GM23338 (cell line): Measurements from ENCODE around the gene GPR39. TPM values are rescaled to one million over a fixed set of nuclear protein-coding genes. Genes with fewer than 3 reads are reported as not detected.
A peak's percentile ranks its signal among the peaks of the same experiment; 100 is the strongest.

Source experiments
- ATAC-seq: fragments of 200-7000 bp; cut with Tn5 transposase; 3 replicates; pipeline ENCODE4 v1.9.1; 2020
- DNase-seq: peaks from one replicate; pipeline ENCODE4 v3.0.0-alpha.2; 2015; ENCODE audit warnings: low spot score
- H2AFZ ChIP-seq: fragments of 200-600 bp; sonication (generic); 2 replicates; pipeline ENCODE4 v1.8.0; 2016; ENCODE audit warnings: antibody characterized with exemption, mild to moderate bottlenecking, moderate library complexity
- H3F3A ChIP-seq: fragments of 200-600 bp; sonication (generic); replicated peaks from 2 replicates; pipeline ENCODE4 v1.8.0; 2017; ENCODE audit warnings: antibody characterized with exemption, mixed run types, low read depth
- H3K27ac ChIP-seq: fragments of 200-600 bp; sonication (generic); 2 replicates; pipeline ENCODE4 v1.6.1; 2016; ENCODE audit warnings: low read depth
- H3K27me3 ChIP-seq: fragments of 200-600 bp; sonication (generic); 2 replicates; pipeline ENCODE4 v1.8.0; 2016; ENCODE audit warnings: mild to moderate bottlenecking, mixed run types, moderate library complexity; ENCODE audit not compliant: insufficient read depth
- H3K36me3 ChIP-seq: fragments of 200-600 bp; sonication (generic); 2 replicates; pipeline ENCODE4 v1.8.0; 2016; ENCODE audit warnings: mild to moderate bottlenecking; ENCODE audit not compliant: insufficient read depth
- H3K4me1 ChIP-seq: fragments of 200-600 bp; sonication (generic); 2 replicates; pipeline ENCODE4 v1.8.0; 2016; ENCODE audit warnings: mild to moderate bottlenecking, moderate library complexity; ENCODE audit not compliant: insufficient read depth
- H3K4me2 ChIP-seq: fragments of 200-600 bp; sonication (generic); 2 replicates; pipeline ENCODE4 v1.7.1; 2017; ENCODE audit warnings: mixed run types
- H3K4me3 ChIP-seq: fragments of 200-600 bp; sonication (generic); 2 replicates; pipeline ENCODE4 v1.6.1; 2016; ENCODE audit warnings: mixed run types
- H3K79me2 ChIP-seq: fragments of 200-600 bp; sonication (generic); replicated peaks from 2 replicates; pipeline ENCODE4 v1.8.0; 2017; ENCODE audit warnings: mild to moderate bottlenecking; ENCODE audit not compliant: insufficient read depth
- H3K9me2 ChIP-seq: fragments of 200-600 bp; sonication (generic); 2 replicates; pipeline ENCODE4 v1.8.0; 2017; ENCODE audit not compliant: insufficient read depth
- H4K20me1 ChIP-seq: fragments of 200-600 bp; sonication (generic); replicated peaks from 2 replicates; pipeline ENCODE4 v1.8.0; 2017; ENCODE audit warnings: mild to moderate bottlenecking; ENCODE audit not compliant: insufficient read depth
- H3K27ac Mint-ChIP-seq: 2 replicates; pipeline ENCODE4 v1.8.0; 2020; ENCODE audit warnings: inconsistent platforms, mild to moderate bottlenecking, moderate library complexity, mixed read lengths
- H3K27me3 Mint-ChIP-seq: 3 replicates; pipeline ENCODE4 v1.8.0; 2022; ENCODE audit warnings: low read depth, mild to moderate bottlenecking, moderate library complexity, mixed read lengths, inconsistent platforms; ENCODE audit not compliant: insufficient read depth, poor library complexity
- H3K36me3 Mint-ChIP-seq: 3 replicates; pipeline ENCODE4 v1.8.0; 2021; ENCODE audit warnings: low read depth, mild to moderate bottlenecking, inconsistent platforms, moderate library complexity, mixed read lengths
- H3K4me1 Mint-ChIP-seq: 3 replicates; pipeline ENCODE4 v1.8.0; 2020; ENCODE audit warnings: mild to moderate bottlenecking, inconsistent platforms, mixed read lengths
- H3K4me3 Mint-ChIP-seq: 3 replicates; pipeline ENCODE4 v1.8.0; 2021; ENCODE audit warnings: moderate library complexity, mild to moderate bottlenecking, inconsistent platforms, mixed read lengths
- H3K9me3 Mint-ChIP-seq: 3 replicates; pipeline ENCODE4 v1.8.0; 2020; ENCODE audit warnings: moderate library complexity, mild to moderate bottlenecking, inconsistent platforms, mixed read lengths
- CREB1 ChIP-seq: fragments of 250-450 bp; sonication (Bioruptor Pico); IDR thresholded peaks from 2 replicates; pipeline ENCODE4 v1.5.0; 2020; ENCODE audit warnings: low read depth, mild to moderate bottlenecking, moderate library complexity
- CTCF ChIP-seq, 2 experiments: fragments of 200-600 bp in 1 of 2; sonication (generic) in 1 of 2; conservative IDR thresholded peaks; 2 replicates each; pipeline versions ENCODE4 v1.5.1 to v1.6.1; 2016 to 2017; ENCODE audit warnings: antibody characterized with exemption in 2 of 2, low read depth in 2 of 2, mild to moderate bottlenecking in 2 of 2, moderate library complexity in 1 of 2
- ETS1 ChIP-seq: IDR thresholded peaks from 2 replicates; pipeline ENCODE4 v1.6.1; 2016; ENCODE audit warnings: antibody characterized with exemption
- EZH2 ChIP-seq: fragments of 200-600 bp; sonication (generic); IDR thresholded peaks from one replicate; pipeline ENCODE4 v1.8.0; 2017; ENCODE audit warnings: antibody characterized with exemption, mild to moderate bottlenecking, low read depth; ENCODE audit not compliant: unreplicated experiment
- EZH2phosphoT487 ChIP-seq: fragments of 200-600 bp; sonication (generic); IDR thresholded peaks from one replicate; pipeline ENCODE4 v1.8.1; 2018; ENCODE audit warnings: antibody characterized with exemption; ENCODE audit not compliant: unreplicated experiment
- JUNB ChIP-seq: IDR thresholded peaks from one replicate; pipeline ENCODE4 v1.6.1; 2016; ENCODE audit warnings: antibody characterized with exemption; ENCODE audit not compliant: unreplicated experiment
- NANOG ChIP-seq: IDR thresholded peaks from 2 replicates; pipeline ENCODE4 v1.6.1; 2016; ENCODE audit warnings: antibody characterized with exemption, borderline replicate concordance
- POLR2AphosphoS5 ChIP-seq: IDR thresholded peaks from 2 replicates; pipeline ENCODE4 v1.6.1; 2016; ENCODE audit warnings: antibody characterized with exemption, low read depth
- STAT1 ChIP-seq: IDR thresholded peaks from one replicate; pipeline ENCODE4 v1.6.1; 2016; ENCODE audit warnings: antibody characterized with exemption; ENCODE audit not compliant: unreplicated experiment
- ZNF114 ChIP-seq: fragments of 250-450 bp; sonication (Bioruptor Pico); IDR thresholded peaks from 2 replicates; pipeline ENCODE4 v1.5.0; 2020; ENCODE audit warnings: mild to moderate bottlenecking, moderate library complexity
- ZNF331 ChIP-seq: fragments of 250-450 bp; sonication (Bioruptor Pico); IDR thresholded peaks from 2 replicates; pipeline ENCODE4 v1.5.0; 2020; ENCODE audit warnings: low read depth, mild to moderate bottlenecking, moderate library complexity
- polyA plus RNA-seq: library from polyadenylated mRNA; unstranded; fragments of >200 nt; fragmentation: Nextera tagmentation; extraction: Ambion mirVana; gene quantifications from 2 replicates; pipeline ENCODE4 v1.2.1, GENCODE V29; 2016
- total RNA-seq: library from RNA; depleted of rRNA; stranded (reverse); fragments of >200 nt; shearing (Covaris generic); gene quantifications from 2 replicates; pipeline ENCODE4 v1.2.3, GENCODE V29; 2014
- TF ChIP-seq, protein P1 (sequence below): IDR thresholded peaks from one replicate; pipeline ENCODE4 v1.6.1; 2018; ENCODE audit warnings: antibody characterized with exemption; ENCODE audit not compliant: unreplicated experiment

GPR39 gene
- total and polyA plus RNA-seq, 2 experiments from 2014 or later, result 0.55 to 1.9 TPM

DNA sequence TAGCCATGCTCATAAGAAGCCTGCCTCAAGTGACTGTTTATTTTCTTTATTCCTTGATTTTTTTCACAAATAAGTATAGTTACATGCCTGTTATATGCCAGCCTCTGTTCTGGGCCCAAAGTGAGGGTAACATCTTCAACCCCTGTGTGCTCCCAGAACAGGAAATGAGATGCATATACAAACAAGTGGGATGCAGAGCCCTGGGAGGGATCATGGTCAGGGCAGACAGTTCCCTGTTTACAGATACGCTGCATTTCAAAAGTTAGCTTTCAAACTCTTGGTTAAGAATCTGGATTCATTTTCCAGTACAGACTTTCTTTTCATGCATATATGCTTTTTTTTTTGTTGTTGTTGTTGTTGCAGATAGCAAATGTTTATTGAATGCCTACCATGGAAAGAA is 24.4 kb downstream of the GPR39 start:
- no peaks in the 10 kb centered on the region for H3K79me2 ChIP-seq
- Mint-ChIP-seq H3K36me3 (no peaks in the 10 kb centered on the region), H3K4me1 (peaks cover 43% of the 10 kb centered on the region), H3K4me3 (no peak overlapping the region), H3K27ac (0 out of 2 replicates have a peak overlapping the region, but pooled peaks have one; percentile 21), H3K27me3 (peaks cover 5% of the 10 kb centered on the region), H3K9me3 (no peaks in the 10 kb centered on the region)
- DNase-seq (peak; percentile 18), ATAC-seq (peak; percentile 41; the same call in 2 of the 3 replicates)
- peaks cover 16% of the 10 kb centered on the region for H3K4me1 ChIP-seq
- H2AFZ ChIP-seq, result no peak overlapping the region
- peak overlapping the region; percentile 6; the same call in 1 of the 2 replicates for H3K4me2 ChIP-seq
- no peaks in the 10 kb centered on the region for H3K36me3 ChIP-seq
- no peaks in the 10 kb centered on the region for H3K27me3 ChIP-seq
- no peaks in the 10 kb centered on the region for H3F3A ChIP-seq
- no peaks in the 10 kb centered on the region for H4K20me1 ChIP-seq
- H3K27ac ChIP-seq, result no peak overlapping the region
- H3K9me2 ChIP-seq, result no peaks in the 10 kb centered on the region; the same call in 1 of the 2 replicates
- no peak overlapping the region for H3K4me3 ChIP-seq
- no peak for TF ChIP-seq ZNF114 (CRISPR knock-in tag)
- TF ChIP-seq EZH2phosphoT487, result no peak
- no peak for TF ChIP-seq JUNB
- TF ChIP-seq ETS1, result 0 out of 2 replicates have a peak, but pooled peaks have one; percentile 38
- TF ChIP-seq, protein P1, sequence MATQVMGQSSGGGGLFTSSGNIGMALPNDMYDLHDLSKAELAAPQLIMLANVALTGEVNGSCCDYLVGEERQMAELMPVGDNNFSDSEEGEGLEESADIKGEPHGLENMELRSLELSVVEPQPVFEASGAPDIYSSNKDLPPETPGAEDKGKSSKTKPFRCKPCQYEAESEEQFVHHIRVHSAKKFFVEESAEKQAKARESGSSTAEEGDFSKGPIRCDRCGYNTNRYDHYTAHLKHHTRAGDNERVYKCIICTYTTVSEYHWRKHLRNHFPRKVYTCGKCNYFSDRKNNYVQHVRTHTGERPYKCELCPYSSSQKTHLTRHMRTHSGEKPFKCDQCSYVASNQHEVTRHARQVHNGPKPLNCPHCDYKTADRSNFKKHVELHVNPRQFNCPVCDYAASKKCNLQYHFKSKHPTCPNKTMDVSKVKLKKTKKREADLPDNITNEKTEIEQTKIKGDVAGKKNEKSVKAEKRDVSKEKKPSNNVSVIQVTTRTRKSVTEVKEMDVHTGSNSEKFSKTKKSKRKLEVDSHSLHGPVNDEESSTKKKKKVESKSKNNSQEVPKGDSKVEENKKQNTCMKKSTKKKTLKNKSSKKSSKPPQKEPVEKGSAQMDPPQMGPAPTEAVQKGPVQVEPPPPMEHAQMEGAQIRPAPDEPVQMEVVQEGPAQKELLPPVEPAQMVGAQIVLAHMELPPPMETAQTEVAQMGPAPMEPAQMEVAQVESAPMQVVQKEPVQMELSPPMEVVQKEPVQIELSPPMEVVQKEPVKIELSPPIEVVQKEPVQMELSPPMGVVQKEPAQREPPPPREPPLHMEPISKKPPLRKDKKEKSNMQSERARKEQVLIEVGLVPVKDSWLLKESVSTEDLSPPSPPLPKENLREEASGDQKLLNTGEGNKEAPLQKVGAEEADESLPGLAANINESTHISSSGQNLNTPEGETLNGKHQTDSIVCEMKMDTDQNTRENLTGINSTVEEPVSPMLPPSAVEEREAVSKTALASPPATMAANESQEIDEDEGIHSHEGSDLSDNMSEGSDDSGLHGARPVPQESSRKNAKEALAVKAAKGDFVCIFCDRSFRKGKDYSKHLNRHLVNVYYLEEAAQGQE, result no peak
- TF ChIP-seq EZH2, result no peak
- no peak for TF ChIP-seq CTCF (conservative IDR thresholded peaks at IDR 0.05; ENCODE audit: low read depth in 2 of 2)
- TF ChIP-seq NANOG, result no peak

GRCh38 chr2:132442278-132442677 is 25.7 kb downstream of the GPR39 start:
- Histone ChIP-seq H3K9me2 (no peaks in the 10 kb centered on the region; the same call in 1 of the 2 replicates), H2AFZ (peak overlapping the region; percentile 87), H3F3A (no peaks in the 10 kb centered on the region), H3K27ac (no peak overlapping the region), H3K36me3 (no peaks in the 10 kb centered on the region), H3K79me2 (no peaks in the 10 kb centered on the region), H3K4me3 (no peak overlapping the region), H3K4me1 (peaks cover 16% of the 10 kb centered on the region), H3K4me2 (0 out of 2 replicates have a peak overlapping the region, but pooled peaks have one; percentile 38), H3K27me3 (no peaks in the 10 kb centered on the region), H4K20me1 (no peaks in the 10 kb centered on the region)
- H3K36me3 Mint-ChIP-seq, result no peaks in the 10 kb centered on the region
- no peak overlapping the region for H3K4me3 Mint-ChIP-seq
- no peak overlapping the region; the same call in 1 of the 2 replicates for H3K27ac Mint-ChIP-seq
- no peak for ATAC-seq
- H3K27me3 Mint-ChIP-seq, result peaks cover 5% of the 10 kb centered on the region
- no peak for DNase-seq
- H3K9me3 Mint-ChIP-seq, result no peaks in the 10 kb centered on the region
- peaks cover 36% of the 10 kb centered on the region for H3K4me1 Mint-ChIP-seq
- TF ChIP-seq EZH2, result no peak
- TF ChIP-seq, protein P1, result no peak
- TF ChIP-seq STAT1, result no peak
- no peak for TF ChIP-seq ETS1
- no peak for TF ChIP-seq CREB1 (CRISPR knock-in tag)
- no peak for TF ChIP-seq ZNF331 (CRISPR knock-in tag)
- no peak for TF ChIP-seq JUNB
- TF ChIP-seq EZH2phosphoT487, result no peak
- TF ChIP-seq ZNF114 (CRISPR knock-in tag), result no peak
- TF ChIP-seq POLR2AphosphoS5, result no peak
- TF ChIP-seq NANOG, result no peak
